ENCODE data around the gene UBB.

UBB gene

GRCh38 chr17:16418685-16419068, 37.8 kb downstream of the UBB start:
- H3K27me3 Mint-ChIP-seq, result no peaks in the 10 kb centered on the region
- H3K27ac Mint-ChIP-seq, result no peak overlapping the region
- no peak overlapping the region for H3K4me3 Mint-ChIP-seq
- H3K4me1 Mint-ChIP-seq, result peaks cover 28% of the 10 kb centered on the region
- no peaks in the 10 kb centered on the region for H3K9me3 Mint-ChIP-seq
- DNase-seq (ENCODE audit: low spot score in 2 of 2) (no peak), ATAC-seq (ENCODE audit: low read depth) (no peak)
- peaks cover 10% of the 10 kb centered on the region for H3K36me3 Mint-ChIP-seq

- peak overlapping the region; percentile 47 for H3K4me3 Mint-ChIP-seq
- peaks cover 8% of the 10 kb centered on the region for H3K36me3 Mint-ChIP-seq
- H3K27ac Mint-ChIP-seq, result peak overlapping the region; percentile 62
- H3K27me3 Mint-ChIP-seq, result no peaks in the 10 kb centered on the region
- peaks cover 26% of the 10 kb centered on the region for H3K4me1 Mint-ChIP-seq
- H3K9me3 Mint-ChIP-seq, result no peaks in the 10 kb centered on the region
- DNase-seq (ENCODE audit: low spot score in 2 of 2), result no peak
- ATAC-seq (ENCODE audit: low read depth), result peak; percentile 16
Observed at GRCh38 chr17:16419074-16419928, 38.4 kb downstream of the UBB start.

GRCh38 chr17:16419929-16420271, 39.0 kb downstream of the UBB start:
- no peak for DNase-seq (ENCODE audit: low spot score in 2 of 2)
- Mint-ChIP-seq H3K9me3 (no peaks in the 10 kb centered on the region), H3K36me3 (peaks cover 8% of the 10 kb centered on the region), H3K27ac (no peak overlapping the region), H3K4me1 (peaks cover 22% of the 10 kb centered on the region), H3K27me3 (no peaks in the 10 kb centered on the region), H3K4me3 (no peak overlapping the region)
- no peak for ATAC-seq (ENCODE audit: low read depth)

GRCh38 chr17:16422416-16422815, 41.5 kb downstream of the UBB start:
- H3K27me3 Mint-ChIP-seq, result no peaks in the 10 kb centered on the region
- peaks cover 10% of the 10 kb centered on the region for H3K4me1 Mint-ChIP-seq
- DNase-seq (ENCODE audit: low spot score in 2 of 2) (no peak), ATAC-seq (ENCODE audit: low read depth) (no peak)
- H3K9me3 Mint-ChIP-seq, result no peaks in the 10 kb centered on the region
- H3K27ac Mint-ChIP-seq, result no peak overlapping the region
- H3K36me3 Mint-ChIP-seq, result peaks cover 15% of the 10 kb centered on the region
- H3K4me3 Mint-ChIP-seq, result no peak overlapping the region

GRCh38 chr17:16423226-16423872, 42.5 kb downstream of the UBB start:
- Mint-ChIP-seq H3K4me3 (no peak overlapping the region), H3K4me1 (peaks cover 10% of the 10 kb centered on the region), H3K36me3 (peaks cover 12% of the 10 kb centered on the region), H3K9me3 (no peaks in the 10 kb centered on the region), H3K27me3 (no peaks in the 10 kb centered on the region), H3K27ac (no peak overlapping the region)
- DNase-seq (ENCODE audit: low spot score in 2 of 2) (no peak), ATAC-seq (ENCODE audit: low read depth) (no peak)

GRCh38 chr17:16425202-16425601, 44.3 kb downstream of the UBB start:
- DNase-seq (ENCODE audit: low spot score in 2 of 2) (no peak), ATAC-seq (ENCODE audit: low read depth) (no peak)
- peak overlapping the region; percentile 55 for H3K27ac Mint-ChIP-seq
- no peaks in the 10 kb centered on the region for H3K9me3 Mint-ChIP-seq
- no peak overlapping the region for H3K4me3 Mint-ChIP-seq
- no peaks in the 10 kb centered on the region for H3K4me1 Mint-ChIP-seq
- no peaks in the 10 kb centered on the region for H3K27me3 Mint-ChIP-seq
- peaks cover 15% of the 10 kb centered on the region for H3K36me3 Mint-ChIP-seq

GRCh38 chr17:16425698-16426659, 45.1 kb downstream of the UBB start:
- H3K9me3 Mint-ChIP-seq, result no peaks in the 10 kb centered on the region
- no peaks in the 10 kb centered on the region for H3K27me3 Mint-ChIP-seq
- no peak for ATAC-seq (ENCODE audit: low read depth)
- H3K36me3 Mint-ChIP-seq, result peaks cover 19% of the 10 kb centered on the region
- H3K4me1 Mint-ChIP-seq, result no peaks in the 10 kb centered on the region
- peak overlapping the region; percentile 55 for H3K27ac Mint-ChIP-seq
- no peak overlapping the region for H3K4me3 Mint-ChIP-seq
- DNase-seq (ENCODE audit: low spot score in 2 of 2), result no peak

GRCh38 chr17:16427020-16427419, 46.1 kb downstream of the UBB start:
- Mint-ChIP-seq H3K27me3 (no peaks in the 10 kb centered on the region), H3K4me3 (no peak overlapping the region), H3K9me3 (no peaks in the 10 kb centered on the region), H3K4me1 (no peaks in the 10 kb centered on the region), H3K27ac (no peak overlapping the region), H3K36me3 (peaks cover 16% of the 10 kb centered on the region)
- no peak for DNase-seq (ENCODE audit: low spot score in 2 of 2)
- ATAC-seq (ENCODE audit: low read depth), result no peak

- peak; percentile 80 for ATAC-seq (ENCODE audit: low read depth)
- no peak overlapping the region for H3K27ac Mint-ChIP-seq
- DNase-seq (ENCODE audit: low spot score in 2 of 2), result no peak
- H3K36me3 Mint-ChIP-seq, result peaks cover 17% of the 10 kb centered on the region
- no peaks in the 10 kb centered on the region for H3K9me3 Mint-ChIP-seq
- H3K27me3 Mint-ChIP-seq, result no peaks in the 10 kb centered on the region
- no peak overlapping the region for H3K4me3 Mint-ChIP-seq
- H3K4me1 Mint-ChIP-seq, result no peaks in the 10 kb centered on the region
Observed at GRCh38 chr17:16428098-16428882, 47.4 kb downstream of the UBB start.

GRCh38 chr17:16429083-16429482, 48.2 kb downstream of the UBB start:
- Mint-ChIP-seq H3K36me3 (peaks cover 17% of the 10 kb centered on the region), H3K4me3 (no peak overlapping the region), H3K27me3 (no peaks in the 10 kb centered on the region), H3K27ac (no peak overlapping the region), H3K9me3 (no peaks in the 10 kb centered on the region), H3K4me1 (no peaks in the 10 kb centered on the region)
- DNase-seq (ENCODE audit: low spot score in 2 of 2), result no peak
- no peak for ATAC-seq (ENCODE audit: low read depth)

GRCh38 chr17:16430650-16431049, 49.8 kb downstream of the UBB start:
- H3K4me3 Mint-ChIP-seq, result no peak overlapping the region
- H3K27me3 Mint-ChIP-seq, result no peaks in the 10 kb centered on the region
- H3K27ac Mint-ChIP-seq, result no peak overlapping the region
- DNase-seq (ENCODE audit: low spot score in 2 of 2), result no peak
- H3K36me3 Mint-ChIP-seq, result peaks cover 15% of the 10 kb centered on the region
- no peak for ATAC-seq (ENCODE audit: low read depth)
- no peaks in the 10 kb centered on the region for H3K9me3 Mint-ChIP-seq
- H3K4me1 Mint-ChIP-seq, result peaks cover 2% of the 10 kb centered on the region

GRCh38 chr17:16432017-16432416, 51.1 kb downstream of the UBB start:
- DNase-seq (ENCODE audit: low spot score in 2 of 2), result no peak
- Mint-ChIP-seq H3K4me3 (no peak overlapping the region), H3K27me3 (no peaks in the 10 kb centered on the region), H3K4me1 (peaks cover 8% of the 10 kb centered on the region), H3K9me3 (no peaks in the 10 kb centered on the region), H3K27ac (no peak overlapping the region), H3K36me3 (peaks cover 11% of the 10 kb centered on the region)
- ATAC-seq (ENCODE audit: low read depth), result no peak
